ENCODE results near the gene ARHGAP15.

ARHGAP15 gene

GRCh38 chr2:143629340-143629739 lies 500.1 kb downstream of the ARHGAP15 start:
- DNase-seq (ENCODE audit: low spot score) = no peak

- no peak for DNase-seq (ENCODE audit: low spot score)
Measured at GRCh38 chr2:143632751-143633374, 503.6 kb downstream of the ARHGAP15 start.

- no peak for DNase-seq (ENCODE audit: low spot score)
Measured at GRCh38 chr2:143633419-143633818, 504.2 kb downstream of the ARHGAP15 start.

GRCh38 chr2:143635302-143635701 lies 506.1 kb downstream of the ARHGAP15 start:
- DNase-seq (ENCODE audit: low spot score) = no peak

- no peak for DNase-seq (ENCODE audit: low spot score)
Measured at GRCh38 chr2:143635936-143636335, 506.7 kb downstream of the ARHGAP15 start.

GRCh38 chr2:143640826-143641225 lies 511.6 kb downstream of the ARHGAP15 start:
- no peak for DNase-seq (ENCODE audit: low spot score)

GRCh38 chr2:143645921-143646645 lies 516.9 kb downstream of the ARHGAP15 start:
- no peak for DNase-seq (ENCODE audit: low spot score)

GRCh38 chr2:143649226-143649740 lies 520.1 kb downstream of the ARHGAP15 start:
- no peak for DNase-seq (ENCODE audit: low spot score)

GRCh38 chr2:143652692-143653091 lies 523.5 kb downstream of the ARHGAP15 start:
- DNase-seq (ENCODE audit: low spot score) = no peak

GRCh38 chr2:143668234-143668633 lies 539.0 kb downstream of the ARHGAP15 start:
- no peak for DNase-seq (ENCODE audit: low spot score)

- no peak for DNase-seq (ENCODE audit: low spot score)
Measured at GRCh38 chr2:143674051-143674450, 544.8 kb downstream of the ARHGAP15 start.

- DNase-seq (ENCODE audit: low spot score) = no peak
Measured at GRCh38 chr2:143675021-143675420, 545.8 kb downstream of the ARHGAP15 start.

- DNase-seq (ENCODE audit: low spot score) = no peak
Measured at GRCh38 chr2:143679617-143680016, 550.4 kb downstream of the ARHGAP15 start.

- DNase-seq (ENCODE audit: low spot score) = no peak
Measured at GRCh38 chr2:143680885-143681405, 551.7 kb downstream of the ARHGAP15 start.

- DNase-seq (ENCODE audit: low spot score) = no peak
Measured at GRCh38 chr2:143682436-143683055, 553.3 kb downstream of the ARHGAP15 start.

- no peak for DNase-seq (ENCODE audit: low spot score)
Measured at GRCh38 chr2:143683977-143684376, 554.8 kb downstream of the ARHGAP15 start.

GRCh38 chr2:143684551-143685320 lies 555.5 kb downstream of the ARHGAP15 start:
- no peak for DNase-seq (ENCODE audit: low spot score)

GRCh38 chr2:143685421-143686078 lies 556.3 kb downstream of the ARHGAP15 start:
- no peak for DNase-seq (ENCODE audit: low spot score)

GRCh38 chr2:143686585-143687164 lies 557.5 kb downstream of the ARHGAP15 start:
- peak; percentile 18 for DNase-seq (ENCODE audit: low spot score)

- DNase-seq (ENCODE audit: low spot score) = no peak
Measured at GRCh38 chr2:143688248-143688647, 559.0 kb downstream of the ARHGAP15 start.

- DNase-seq (ENCODE audit: low spot score) = no peak
Measured at GRCh38 chr2:143688815-143689214, 559.6 kb downstream of the ARHGAP15 start.

Measured in germinal center (tissue), 1 donor.